ENCODE measurements around the gene TJP1. TPM values are rescaled to one million over a fixed set of nuclear protein-coding genes. Genes with fewer than 3 reads are reported as not detected.

TJP1 gene
- total RNA-seq, 2 donors from 2014 or later: 86.9 to 110 TPM

DNA sequence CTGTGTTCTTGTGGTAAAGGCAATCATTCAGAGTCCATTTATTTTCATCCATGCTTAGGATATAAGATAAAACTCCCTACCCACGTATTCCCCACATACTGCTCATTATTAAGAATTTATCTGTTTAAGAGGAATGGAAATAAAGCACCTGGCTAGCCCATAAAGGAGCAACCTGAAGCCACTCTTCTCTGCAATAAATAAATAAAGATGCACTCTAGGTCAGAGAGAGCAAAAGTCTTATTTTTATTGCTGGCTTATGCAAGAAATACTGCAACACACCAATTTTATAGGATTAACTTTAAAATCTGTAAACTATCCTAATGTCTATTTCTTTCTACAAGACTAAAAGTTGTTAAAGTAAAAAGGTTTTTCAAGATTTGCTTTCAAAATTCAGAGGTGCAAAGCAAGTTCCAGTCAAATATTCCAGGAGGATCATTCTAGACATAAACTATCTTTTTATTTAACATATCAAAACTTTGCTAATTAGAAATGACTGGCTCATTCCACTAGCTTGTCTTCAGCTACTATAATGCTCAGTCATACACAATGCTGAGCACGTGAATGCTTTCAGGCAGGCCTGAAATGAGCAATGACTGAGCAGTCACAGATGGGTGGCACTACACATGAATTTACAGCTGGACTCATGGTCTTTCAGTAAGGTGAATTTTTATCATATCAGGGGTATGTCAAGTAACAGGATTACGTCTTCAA lies 7.1 kb downstream of the TJP1 start:
- H3K9me3 ChIP-seq: no peaks in the 10 kb centered on the region
- H3K27ac ChIP-seq: peak overlapping the region in 1 of 2 donors; percentile 3
- DNase-seq (ENCODE audit: low spot score): no peak
- TF ChIP-seq, protein P1, sequence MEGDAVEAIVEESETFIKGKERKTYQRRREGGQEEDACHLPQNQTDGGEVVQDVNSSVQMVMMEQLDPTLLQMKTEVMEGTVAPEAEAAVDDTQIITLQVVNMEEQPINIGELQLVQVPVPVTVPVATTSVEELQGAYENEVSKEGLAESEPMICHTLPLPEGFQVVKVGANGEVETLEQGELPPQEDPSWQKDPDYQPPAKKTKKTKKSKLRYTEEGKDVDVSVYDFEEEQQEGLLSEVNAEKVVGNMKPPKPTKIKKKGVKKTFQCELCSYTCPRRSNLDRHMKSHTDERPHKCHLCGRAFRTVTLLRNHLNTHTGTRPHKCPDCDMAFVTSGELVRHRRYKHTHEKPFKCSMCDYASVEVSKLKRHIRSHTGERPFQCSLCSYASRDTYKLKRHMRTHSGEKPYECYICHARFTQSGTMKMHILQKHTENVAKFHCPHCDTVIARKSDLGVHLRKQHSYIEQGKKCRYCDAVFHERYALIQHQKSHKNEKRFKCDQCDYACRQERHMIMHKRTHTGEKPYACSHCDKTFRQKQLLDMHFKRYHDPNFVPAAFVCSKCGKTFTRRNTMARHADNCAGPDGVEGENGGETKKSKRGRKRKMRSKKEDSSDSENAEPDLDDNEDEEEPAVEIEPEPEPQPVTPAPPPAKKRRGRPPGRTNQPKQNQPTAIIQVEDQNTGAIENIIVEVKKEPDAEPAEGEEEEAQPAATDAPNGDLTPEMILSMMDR (IDR thresholded peaks at IDR 0.05): peak in 1 of 2 donors; percentile 17
- no peaks in the 10 kb centered on the region for H3K27me3 ChIP-seq
- no peaks in the 10 kb centered on the region for H3K36me3 ChIP-seq
- H3K4me3 ChIP-seq: no peak overlapping the region
- H3K4me1 ChIP-seq: peaks cover 0 to 87% of the 10 kb centered on the region in 2 donors

- H3K4me3 ChIP-seq: no peak overlapping the region
- no peaks in the 10 kb centered on the region for H3K27me3 ChIP-seq
- no peak overlapping the region for H3K27ac ChIP-seq
- H3K36me3 ChIP-seq: no peaks in the 10 kb centered on the region
- DNase-seq (ENCODE audit: low spot score): no peak
- H3K4me1 ChIP-seq: peaks cover 0 to 76% of the 10 kb centered on the region in 2 donors
- H3K9me3 ChIP-seq: no peaks in the 10 kb centered on the region
- TF ChIP-seq, protein P1 (IDR thresholded peaks at IDR 0.05): no peak
Observed at GRCh38 chr15:29813009-29813408, 9.3 kb downstream of the TJP1 start.

- Histone ChIP-seq H3K4me3 (no peak overlapping the region), H3K27ac (no peak overlapping the region), H3K27me3 (no peaks in the 10 kb centered on the region), H3K36me3 (no peaks in the 10 kb centered on the region), H3K9me3 (no peaks in the 10 kb centered on the region), H3K4me1 (peaks cover 0 to 75% of the 10 kb centered on the region in 2 donors)
- no peak for DNase-seq (ENCODE audit: low spot score)
- TF ChIP-seq, protein P1 (IDR thresholded peaks at IDR 0.05): no peak
Observed at GRCh38 chr15:29812384-29812694, 9.9 kb downstream of the TJP1 start.

- Histone ChIP-seq H3K27ac (no peak overlapping the region), H3K9me3 (no peaks in the 10 kb centered on the region), H3K4me3 (no peak overlapping the region), H3K36me3 (no peaks in the 10 kb centered on the region), H3K27me3 (no peaks in the 10 kb centered on the region), H3K4me1 (peaks cover 0 to 77% of the 10 kb centered on the region in 2 donors)
- TF ChIP-seq, protein P1 (IDR thresholded peaks at IDR 0.05): no peak
- no peak for DNase-seq (ENCODE audit: low spot score)
Observed at GRCh38 chr15:29811691-29812383, 10.4 kb downstream of the TJP1 start.

DNA sequence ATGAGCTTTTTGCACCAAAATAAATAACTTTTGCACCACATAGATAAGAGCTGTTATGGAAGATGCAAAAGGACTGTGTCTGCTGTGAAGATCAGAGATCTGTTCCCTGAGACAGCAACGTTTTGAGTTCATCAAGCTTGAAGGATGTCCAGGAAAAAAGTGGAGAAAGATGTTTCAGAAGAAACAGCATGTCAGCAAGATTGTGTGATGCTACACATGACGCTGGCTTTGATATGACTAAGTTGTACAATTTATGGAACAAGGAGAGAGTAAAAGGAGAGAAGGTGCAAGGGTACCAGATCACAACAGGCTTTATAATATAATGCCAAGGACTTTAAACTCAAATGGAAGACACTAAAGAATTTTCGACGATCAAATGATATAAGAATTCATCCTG lies 16.6 kb downstream of the TJP1 start:
- Histone ChIP-seq H3K9me3 (no peaks in the 10 kb centered on the region), H3K4me3 (no peak overlapping the region), H3K27me3 (no peaks in the 10 kb centered on the region), H3K27ac (peak overlapping the region in 1 of 2 donors; percentile 7), H3K4me1 (peaks cover 0 to 72% of the 10 kb centered on the region in 2 donors), H3K36me3 (no peaks in the 10 kb centered on the region)
- no peak for DNase-seq (ENCODE audit: low spot score)
- TF ChIP-seq, protein P1 (IDR thresholded peaks at IDR 0.05): no peak

Measured in right atrium auricular region (tissue), 2 donors.